K562 (cell line): ENCODE measurements around the gene JSRP1. TPM values are rescaled to one million over a fixed set of nuclear protein-coding genes. Genes with fewer than 3 reads are reported as not detected.

Source experiments
- CTCF ChIP-seq, 3 experiments: IDR thresholded peaks in 2 of 3; conservative IDR thresholded peaks in 1 of 3; 2 replicates each; pipeline ENCODE4 v1.5.1; 2011 to 2012; ENCODE audit warnings: low read length in 3 of 3, mild to moderate bottlenecking in 3 of 3, control low read depth in 2 of 3, improper control_type of control experiment in 1 of 3, inconsistent platforms in 1 of 3, low read depth in 1 of 3, mixed read lengths in 1 of 3, moderate library complexity in 1 of 3; ENCODE audit not compliant: insufficient read depth in 2 of 3
- CTCFL ChIP-seq: IDR thresholded peaks from 2 replicates; pipeline ENCODE4 v1.6.1; 2011; ENCODE audit warnings: borderline replicate concordance, low read depth, mild to moderate bottlenecking, moderate library complexity, low read length; ENCODE audit not compliant: insufficient read depth, poor library complexity, severe bottlenecking
- DPF2 ChIP-seq: fragments of 450-650 bp; IDR thresholded peaks from 2 replicates; pipeline ENCODE4 v1.6.1; 2016
- E2F1 ChIP-seq: sonication (generic); formaldehyde crosslinking; IDR thresholded peaks from 2 replicates; pipeline ENCODE4 v1.8.1; 2023; ENCODE audit warnings: mild to moderate bottlenecking, missing genetic modification reagents, moderate library complexity
- EGR1 ChIP-seq: fragments of 450-650 bp; conservative IDR thresholded peaks from 2 replicates; pipeline ENCODE4 v1.6.1; 2017; ENCODE audit warnings: mild to moderate bottlenecking
- ETV5 ChIP-seq: sonication (generic); formaldehyde crosslinking; IDR thresholded peaks from 2 replicates; pipeline ENCODE4 v1.4.0; 2020; ENCODE audit warnings: low read depth, mild to moderate bottlenecking, missing genetic modification reagents
- HNRNPLL ChIP-seq: fragments of 200-400 bp; formaldehyde crosslinking; IDR thresholded peaks from 2 replicates; pipeline ENCODE4 v1.6.1; 2017; ENCODE audit warnings: low read length, low read depth, mild to moderate bottlenecking; ENCODE audit not compliant: poor library complexity, severe bottlenecking
- HOXB6 ChIP-seq: fragments of 250-450 bp; sonication (Bioruptor Pico); IDR thresholded peaks from 2 replicates; pipeline ENCODE4 v1.5.1; 2022; ENCODE audit warnings: mild to moderate bottlenecking, borderline replicate concordance
- MAZ ChIP-seq, 2 experiments: fragments of 450-650 bp in 1 of 2; sonication (generic) in 1 of 2; formaldehyde crosslinking; IDR thresholded peaks in 1 of 2; conservative IDR thresholded peaks in 1 of 2; 2 replicates each; pipeline versions ENCODE4 v1.4.0 to v1.5.0; 2020; ENCODE audit warnings: mild to moderate bottlenecking in 1 of 2, missing genetic modification reagents in 1 of 2
- MEIS2 ChIP-seq: fragments of 450-650 bp; IDR thresholded peaks from 2 replicates; pipeline ENCODE4 v1.6.1; 2014; ENCODE audit warnings: mild to moderate bottlenecking; ENCODE audit not compliant: partially characterized antibody
- RFX1 ChIP-seq: fragments of 450-650 bp; IDR thresholded peaks from 2 replicates; pipeline ENCODE4 v1.6.1; 2016; ENCODE audit warnings: mild to moderate bottlenecking, moderate library complexity
- SMARCE1 ChIP-seq: fragments of 450-650 bp; IDR thresholded peaks from 2 replicates; pipeline ENCODE4 v1.7.1; 2016; ENCODE audit warnings: mild to moderate bottlenecking
- U2AF2 ChIP-seq: fragments of 200-400 bp; formaldehyde crosslinking; optimal IDR thresholded peaks from 2 replicates; pipeline ENCODE3; 2017; ENCODE audit warnings: low read depth, mild to moderate bottlenecking, low read length
- VEZF1 ChIP-seq: fragments of 200-800 bp; sonication (Bioruptor generic); IDR thresholded peaks from 2 replicates; pipeline ENCODE4 v1.6.1; 2017; ENCODE audit warnings: missing genetic modification characterization, missing compliant biosample characterization
- ZNF512 ChIP-seq: IDR thresholded peaks from 2 replicates; pipeline ENCODE4 v1.6.1; 2016; ENCODE audit warnings: missing genetic modification characterization, missing compliant biosample characterization
- ZNF57 ChIP-seq: fragments of 450-650 bp; formaldehyde crosslinking; IDR thresholded peaks from 2 replicates; pipeline ENCODE4 v1.4.0; 2020; ENCODE audit warnings: mild to moderate bottlenecking, moderate library complexity
- polyA plus RNA-seq, 8 experiments: library from polyadenylated mRNA; depleted of rRNA in 4 of 8; stranded (reverse) in 5 of 8; unstranded in 3 of 8; fragments of >200 nt; fragmentation: Nextera tagmentation in 2 of 8; fragmentation: Illumina TruSeq in 1 of 8; extraction: Ambion mirVana in 2 of 8; extraction: Trizol in 1 of 8; gene quantifications; 2 replicates each; pipeline versions ENCODE4 v1.2.1 to v1.2.3, GENCODE V29; 2011 to 2014; ENCODE audit warnings: inconsistent platforms in 1 of 8, missing spikeins in 1 of 8
- total RNA-seq, 7 experiments: library from RNA; depleted of rRNA in 6 of 7; stranded (reverse); fragments of >200 nt in 6 of 7; fragmentation: Illumina TruSeq in 2 of 7; extraction: Trizol in 2 of 7; gene quantifications; 2 replicates each; pipeline versions ENCODE4 v1.2.1 to v1.2.3, GENCODE V29; 2011 to 2021; ENCODE audit warnings: low replicate concordance in 1 of 7

JSRP1 gene
- total and polyA plus RNA-seq, 9 of the 15 experiments (the other 6 are each of a cell fraction or from before 2014, with no cell fraction given), result 0.08 to 1.2 (median 0.51) TPM; not detected in 4

- TF ChIP-seq CTCF (IDR thresholded peaks at IDR 0.05 in 2 of 3, conservative IDR thresholded peaks at IDR 0.05 in 1 of 3; ENCODE audit: insufficient read depth in 2 of 3, low read depth in 1 of 3, low read length in 3 of 3) (0 out of 6 replicates have a peak, but pooled peaks of 1 of the 3 experiments have one; percentile 3), CTCFL (no peak), HNRNPLL (no peak), VEZF1 (CRISPR knock-in tag) (peak; percentile 17; the same call in 1 of the 2 replicates), ETV5 (0 out of 2 replicates have a peak, but pooled peaks have one; percentile 42), U2AF2 (no peak), EGR1 (0 out of 2 replicates have a peak, but pooled peaks have one; percentile 1), SMARCE1 (0 out of 2 replicates have a peak, but pooled peaks have one; percentile 14), E2F1 (CRISPR knock-in tag) (no peak), HOXB6 (CRISPR knock-in tag) (no peak), ZNF512 (0 out of 2 replicates have a peak, but pooled peaks have one; percentile 1), MAZ (CRISPR knock-in tag; conservative IDR thresholded peaks at IDR 0.05 in 1 of 2, IDR thresholded peaks at IDR 0.05 in 1 of 2) (0 out of 4 replicates have a peak, but pooled peaks of 1 of the 2 experiments have one; percentile 29), ZNF57 (no peak), RFX1 (no peak), MEIS2 (peak; percentile 7), DPF2 (peak; percentile 67; the same call in 1 of the 2 replicates)
Measured at GRCh38 chr19:2239771-2240770, 16.1 kb downstream of the JSRP1 start (continued).
